ENCODE data around the gene BMPR1A.

- TF ChIP-seq BHLHE40 (IDR thresholded peaks at IDR 0.05; ENCODE audit: low read depth, low read length) (no peak), RFX5 (IDR thresholded peaks at IDR 0.05; ENCODE audit: low read depth, low read length) (no peak), CTCF (conservative IDR thresholded peaks at IDR 0.05; ENCODE audit: low read depth, low read length) (no peak), RAD21 (IDR thresholded peaks at IDR 0.05; ENCODE audit: low read length) (no peak), SMC3 (IDR thresholded peaks at IDR 0.05; ENCODE audit: low read depth, low read length) (no peak), POLR2A (IDR thresholded peaks at IDR 0.05; ENCODE audit: low read depth, low read length) (no peak), CEBPB (IDR thresholded peaks at IDR 0.05; ENCODE audit: low read depth, low read length) (no peak), FOS (IDR thresholded peaks at IDR 0.05; ENCODE audit: low read depth, low read length) (no peak), USF2 (IDR thresholded peaks at IDR 0.05; ENCODE audit: low read depth, low read length) (no peak)
These were observed 166.1 kb downstream of the BMPR1A start for GRCh38 chr10:86922553-86922961.
